Neural progenitor cell (in vitro differentiated cells): ENCODE results near the gene SIGLEC10. TPM values are rescaled to one million over a fixed set of nuclear protein-coding genes. Genes with fewer than 3 reads are reported as not detected.

Experiments
- DNase-seq: peaks from one replicate; pipeline ENCODE4 v3.0.0-alpha.2; 2016; ENCODE audit warnings: low spot score
- H2AFZ ChIP-seq: fragments of 200-600 bp; sonication (generic); replicated peaks from 2 replicates; pipeline ENCODE4 v1.6.1; 2016; ENCODE audit warnings: antibody characterized with exemption
- H3F3A ChIP-seq: fragments of 200-600 bp; sonication (generic); 2 replicates; pipeline ENCODE4 v1.6.1; 2016; ENCODE audit warnings: antibody characterized with exemption, low read depth
- H3K27ac ChIP-seq: fragments of 200-600 bp; sonication (generic); 2 replicates; pipeline ENCODE4 v1.5.1; 2016; ENCODE audit warnings: mild to moderate bottlenecking
- H3K27me3 ChIP-seq: fragments of 200-600 bp; sonication (generic); 2 replicates; pipeline ENCODE4 v1.6.1; 2016; ENCODE audit warnings: mild to moderate bottlenecking, moderate library complexity
- H3K36me3 ChIP-seq: fragments of 200-600 bp; sonication (generic); 2 replicates; pipeline ENCODE4 v1.5.1; 2016
- H3K4me1 ChIP-seq: fragments of 200-600 bp; sonication (generic); 2 replicates; pipeline ENCODE4 v1.6.1; 2016; ENCODE audit warnings: mixed run types
- H3K4me2 ChIP-seq: fragments of 200-600 bp; sonication (generic); 2 replicates; pipeline ENCODE4 v1.6.1; 2016
- H3K4me3 ChIP-seq: fragments of 200-600 bp; sonication (generic); 2 replicates; pipeline ENCODE4 v1.5.1; 2016
- H3K79me2 ChIP-seq: fragments of 200-600 bp; sonication (generic); 2 replicates; pipeline ENCODE4 v1.6.1; 2016; ENCODE audit warnings: low read depth
- H3K9ac ChIP-seq: fragments of 200-600 bp; sonication (generic); 2 replicates; pipeline ENCODE4 v1.6.1; 2016
- H3K9me3 ChIP-seq: fragments of 200-600 bp; sonication (generic); 2 replicates; pipeline ENCODE4 v1.5.1; 2016; ENCODE audit warnings: low read depth
- H4K20me1 ChIP-seq: fragments of 200-600 bp; sonication (generic); 2 replicates; pipeline ENCODE4 v1.6.1; 2016; ENCODE audit warnings: low read depth
- H3K27ac Mint-ChIP-seq: 3 replicates; pipeline ENCODE4 v1.8.0; 2021; ENCODE audit warnings: mixed read lengths
- H3K27me3 Mint-ChIP-seq: 2 replicates; pipeline ENCODE4 v1.8.0; 2022; ENCODE audit warnings: low read depth, mild to moderate bottlenecking, inconsistent platforms, moderate library complexity, mixed read lengths; ENCODE audit not compliant: insufficient read depth
- H3K36me3 Mint-ChIP-seq: 3 replicates; pipeline ENCODE4 v1.8.0; 2021; ENCODE audit warnings: mixed read lengths
- H3K4me1 Mint-ChIP-seq: 3 replicates; pipeline ENCODE4 v1.8.0; 2021; ENCODE audit warnings: mixed read lengths
- H3K4me3 Mint-ChIP-seq: 3 replicates; pipeline ENCODE4 v1.8.0; 2021; ENCODE audit warnings: mild to moderate bottlenecking, moderate library complexity, mixed read lengths
- H3K9me3 Mint-ChIP-seq: 3 replicates; pipeline ENCODE4 v1.8.0; 2020; ENCODE audit warnings: mixed read lengths
- EZH2 ChIP-seq: fragments of 200-600 bp; sonication (generic); IDR thresholded peaks from 2 replicates; pipeline ENCODE4 v1.6.1; 2017; ENCODE audit warnings: antibody characterized with exemption, mild to moderate bottlenecking, moderate library complexity
- EZH2phosphoT487 ChIP-seq: fragments of 200-600 bp; sonication (generic); IDR thresholded peaks from 2 replicates; pipeline ENCODE4 v1.6.1; 2017; ENCODE audit warnings: antibody characterized with exemption
- total RNA-seq: library from RNA; depleted of rRNA; stranded (reverse); fragments of >200 nt; gene quantifications from 2 replicates; pipeline ENCODE4 v1.2.3, GENCODE V29; 2015; ENCODE audit warnings: low replicate concordance
- TF ChIP-seq, protein P1 (sequence below): fragments of 200-600 bp; sonication (generic); IDR thresholded peaks from 2 replicates; pipeline ENCODE4 v1.5.1; 2017; ENCODE audit warnings: antibody characterized with exemption, mild to moderate bottlenecking

SIGLEC10 gene
- total RNA-seq, 1 donor from 2014 or later, result not detected

GRCh38 chr19:51431124-51431523 is 13.7 kb upstream of the SIGLEC10 start:
- no peaks in the 10 kb centered on the region for H3K36me3 ChIP-seq
- H3K4me2 ChIP-seq, result no peak overlapping the region
- TF ChIP-seq, protein P1, sequence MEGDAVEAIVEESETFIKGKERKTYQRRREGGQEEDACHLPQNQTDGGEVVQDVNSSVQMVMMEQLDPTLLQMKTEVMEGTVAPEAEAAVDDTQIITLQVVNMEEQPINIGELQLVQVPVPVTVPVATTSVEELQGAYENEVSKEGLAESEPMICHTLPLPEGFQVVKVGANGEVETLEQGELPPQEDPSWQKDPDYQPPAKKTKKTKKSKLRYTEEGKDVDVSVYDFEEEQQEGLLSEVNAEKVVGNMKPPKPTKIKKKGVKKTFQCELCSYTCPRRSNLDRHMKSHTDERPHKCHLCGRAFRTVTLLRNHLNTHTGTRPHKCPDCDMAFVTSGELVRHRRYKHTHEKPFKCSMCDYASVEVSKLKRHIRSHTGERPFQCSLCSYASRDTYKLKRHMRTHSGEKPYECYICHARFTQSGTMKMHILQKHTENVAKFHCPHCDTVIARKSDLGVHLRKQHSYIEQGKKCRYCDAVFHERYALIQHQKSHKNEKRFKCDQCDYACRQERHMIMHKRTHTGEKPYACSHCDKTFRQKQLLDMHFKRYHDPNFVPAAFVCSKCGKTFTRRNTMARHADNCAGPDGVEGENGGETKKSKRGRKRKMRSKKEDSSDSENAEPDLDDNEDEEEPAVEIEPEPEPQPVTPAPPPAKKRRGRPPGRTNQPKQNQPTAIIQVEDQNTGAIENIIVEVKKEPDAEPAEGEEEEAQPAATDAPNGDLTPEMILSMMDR, result no peak
- no peak for TF ChIP-seq EZH2
- TF ChIP-seq EZH2phosphoT487, result no peak
- Mint-ChIP-seq H3K4me3 (no peak overlapping the region), H3K4me1 (no peaks in the 10 kb centered on the region), H3K27me3 (peaks cover 6% of the 10 kb centered on the region), H3K27ac (no peak overlapping the region), H3K36me3 (no peaks in the 10 kb centered on the region), H3K9me3 (no peaks in the 10 kb centered on the region)
- H3K27me3 ChIP-seq, result peaks cover 13% of the 10 kb centered on the region
- H3K4me3 ChIP-seq, result no peak overlapping the region
- H3K9me3 ChIP-seq, result no peaks in the 10 kb centered on the region
- no peak overlapping the region for H3K9ac ChIP-seq
- no peaks in the 10 kb centered on the region for H3F3A ChIP-seq
- H3K4me1 ChIP-seq, result no peaks in the 10 kb centered on the region
- no peak for DNase-seq
- H3K27ac ChIP-seq, result no peak overlapping the region
- H3K79me2 ChIP-seq, result no peaks in the 10 kb centered on the region
- no peaks in the 10 kb centered on the region for H4K20me1 ChIP-seq
- no peak overlapping the region for H2AFZ ChIP-seq

DNA sequence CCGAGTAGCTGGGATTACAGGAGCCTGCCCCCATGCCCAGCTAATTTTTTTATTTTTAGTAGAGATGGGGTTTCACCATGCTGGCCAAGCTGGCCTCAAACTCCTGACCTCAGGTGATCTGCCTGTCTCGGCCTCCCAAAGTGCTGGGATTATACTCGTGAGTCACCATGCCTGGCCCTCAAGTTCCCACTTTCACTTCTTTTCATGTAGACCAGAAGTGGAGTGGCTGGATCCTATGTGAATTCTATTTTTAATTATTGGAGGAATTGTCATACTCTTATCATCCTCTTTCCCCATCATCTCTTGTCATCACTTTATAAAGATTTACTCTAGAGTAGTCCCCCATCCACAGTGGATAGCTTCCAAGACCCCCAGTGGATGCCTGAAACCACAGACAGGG is 12.8 kb upstream of the SIGLEC10 start:
- H2AFZ ChIP-seq, result no peak overlapping the region
- no peak overlapping the region for H3K4me2 ChIP-seq
- no peaks in the 10 kb centered on the region for H3K9me3 Mint-ChIP-seq
- no peak for DNase-seq
- H3K27ac ChIP-seq, result no peak overlapping the region
- no peaks in the 10 kb centered on the region for H3K79me2 ChIP-seq
- peaks cover 8% of the 10 kb centered on the region for H3K27me3 Mint-ChIP-seq
- TF ChIP-seq, protein P1, result no peak
- TF ChIP-seq EZH2 (no peak), EZH2phosphoT487 (no peak)
- no peak overlapping the region for H3K27ac Mint-ChIP-seq
- no peaks in the 10 kb centered on the region for H4K20me1 ChIP-seq
- H3K27me3 ChIP-seq, result peaks cover 13% of the 10 kb centered on the region
- H3K36me3 ChIP-seq, result no peaks in the 10 kb centered on the region
- no peaks in the 10 kb centered on the region for H3K4me1 Mint-ChIP-seq
- no peaks in the 10 kb centered on the region for H3F3A ChIP-seq
- H3K4me1 ChIP-seq, result no peaks in the 10 kb centered on the region
- H3K4me3 Mint-ChIP-seq, result no peak overlapping the region
- H3K4me3 ChIP-seq, result no peak overlapping the region
- H3K9ac ChIP-seq, result no peak overlapping the region
- no peaks in the 10 kb centered on the region for H3K9me3 ChIP-seq
- no peaks in the 10 kb centered on the region for H3K36me3 Mint-ChIP-seq

GRCh38 chr19:51427201-51427600 is 9.8 kb upstream of the SIGLEC10 start:
- TF ChIP-seq EZH2 (no peak), EZH2phosphoT487 (no peak)
- TF ChIP-seq, protein P1, result no peak
- peaks cover 11% of the 10 kb centered on the region for H3K27me3 Mint-ChIP-seq
- H3K4me3 ChIP-seq, result no peak overlapping the region
- no peaks in the 10 kb centered on the region for H3K36me3 ChIP-seq
- no peaks in the 10 kb centered on the region for H3K9me3 ChIP-seq
- H3K36me3 Mint-ChIP-seq, result no peaks in the 10 kb centered on the region
- peaks cover 10% of the 10 kb centered on the region for H3K27me3 ChIP-seq
- no peaks in the 10 kb centered on the region for H3K79me2 ChIP-seq
- H3K4me2 ChIP-seq, result no peak overlapping the region
- H3K4me3 Mint-ChIP-seq, result no peak overlapping the region
- no peaks in the 10 kb centered on the region for H3K4me1 Mint-ChIP-seq
- no peaks in the 10 kb centered on the region for H3K9me3 Mint-ChIP-seq
- no peaks in the 10 kb centered on the region for H3K4me1 ChIP-seq
- no peak overlapping the region for H2AFZ ChIP-seq
- no peak overlapping the region for H3K9ac ChIP-seq
- H3K27ac Mint-ChIP-seq, result no peak overlapping the region
- no peak overlapping the region for H3K27ac ChIP-seq
- no peaks in the 10 kb centered on the region for H4K20me1 ChIP-seq
- no peaks in the 10 kb centered on the region for H3F3A ChIP-seq
- DNase-seq, result no peak
